ENCODE measurements around the gene MMP21. TPM values are rescaled to one million over a fixed set of nuclear protein-coding genes. Genes with fewer than 3 reads are reported as not detected.

MMP21 gene
- total RNA-seq: 0.11 TPM in 1 of 2 replicates, not detected in the other

GRCh38 chr10:125775491-125776106, at the start of gene MMP21:
TSS of gene MMP21 (minus strand) at chr10:125775821. CDS start at chr10:125775821, 0 bp downstream.

GRCh38 chr10:125822878-125823662, 47.4 kb upstream of the MMP21 start, which contains the start of the genes BCCIP and UROS:
TSS of gene BCCIP (plus strand) at chr10:125823546. CDS start at chr10:125823558, 12 bp downstream.
TSS of gene UROS (minus strand) at chr10:125823258. CDS start at chr10:125816499, 6,759 bp downstream.

GRCh38 chr10:125719173-125720001, 56.2 kb downstream of the MMP21 start, which contains the start of gene EDRF1:
TSS of gene EDRF1 (plus strand) at chr10:125719709. CDS start at chr10:125719808, 99 bp downstream.

Small RNA genes within 50 kb of the gene (small RNA-seq; reads per million reads assigned to genes)
- gene MIR4484: 0.20 reads per million

Other genes starting within 250 kb of the MMP21 start
- under 0.01 and 0.54 TPM in 2 replicates for gene TEX36, start 92.7 kb downstream of the MMP21 start, total RNA-seq
- gene EDRF1, start 56.1 kb downstream of the MMP21 start, total RNA-seq: 15.7 and 17.8 TPM in 2 replicates
- gene UROS, start 47.4 kb upstream of the MMP21 start, total RNA-seq: 56.5 and 59.7 TPM in 2 replicates
- gene BCCIP, start 47.7 kb upstream of the MMP21 start, total RNA-seq: 17.7 and 27.7 TPM in 2 replicates
- gene DHX32, start 105.5 kb upstream of the MMP21 start, total RNA-seq: 34.2 and 58.9 TPM in 2 replicates
- gene FANK1, start 120.7 kb upstream of the MMP21 start, total RNA-seq: 11.9 and 30.2 TPM in 2 replicates